ENCODE data around the gene XPA. TPM values are rescaled to one million over a fixed set of nuclear protein-coding genes. Genes with fewer than 3 reads are reported as not detected.

XPA gene
- total RNA-seq, 1 donor from 2014 or later = 9.8 TPM

DNA sequence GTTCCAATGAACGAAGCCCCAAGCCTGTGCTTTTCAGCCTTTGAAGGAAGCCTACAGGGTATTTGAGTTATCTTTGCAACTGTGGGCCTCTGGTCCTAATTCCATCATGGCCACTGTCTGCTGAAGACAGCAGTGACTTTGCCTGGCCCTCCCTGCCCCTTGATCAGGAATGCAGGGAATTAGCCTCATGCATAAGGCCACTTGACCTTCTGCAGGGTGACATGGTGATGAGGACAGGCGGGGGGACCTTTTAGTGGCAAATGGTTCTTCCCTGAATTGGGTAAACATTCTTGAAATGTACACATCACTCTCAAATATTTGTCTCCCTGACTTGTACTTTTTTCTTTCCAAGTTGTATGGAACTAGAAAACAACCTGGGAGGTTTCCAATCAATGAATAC is 25.2 kb upstream of the XPA start:
- H3K4me2 ChIP-seq (ENCODE audit: low read length) = no peak overlapping the region

DNA sequence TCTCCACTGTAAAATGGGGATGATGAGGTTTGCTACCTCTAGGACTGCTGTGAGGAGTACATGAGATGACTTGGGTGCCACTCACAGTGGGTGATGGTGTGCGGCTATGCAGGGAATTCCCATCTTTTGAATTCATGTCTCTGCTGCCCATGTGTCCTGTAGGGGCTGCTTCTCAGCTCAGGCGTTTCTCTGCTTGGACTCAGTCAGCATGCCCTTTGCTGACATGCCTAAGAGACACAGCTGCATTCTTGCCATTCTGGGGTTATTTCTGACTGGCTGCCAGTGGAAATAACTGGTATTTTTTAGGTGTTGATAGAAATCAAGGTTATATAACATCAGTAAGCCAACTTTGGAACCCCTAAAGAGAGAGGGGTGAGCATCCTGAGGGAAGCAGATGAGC is 24.3 kb upstream of the XPA start:
- TF ChIP-seq EZH2 (IDR thresholded peaks at IDR 0.05; ENCODE audit: insufficient read depth, low read length) = no peak
- TF ChIP-seq, protein P1, sequence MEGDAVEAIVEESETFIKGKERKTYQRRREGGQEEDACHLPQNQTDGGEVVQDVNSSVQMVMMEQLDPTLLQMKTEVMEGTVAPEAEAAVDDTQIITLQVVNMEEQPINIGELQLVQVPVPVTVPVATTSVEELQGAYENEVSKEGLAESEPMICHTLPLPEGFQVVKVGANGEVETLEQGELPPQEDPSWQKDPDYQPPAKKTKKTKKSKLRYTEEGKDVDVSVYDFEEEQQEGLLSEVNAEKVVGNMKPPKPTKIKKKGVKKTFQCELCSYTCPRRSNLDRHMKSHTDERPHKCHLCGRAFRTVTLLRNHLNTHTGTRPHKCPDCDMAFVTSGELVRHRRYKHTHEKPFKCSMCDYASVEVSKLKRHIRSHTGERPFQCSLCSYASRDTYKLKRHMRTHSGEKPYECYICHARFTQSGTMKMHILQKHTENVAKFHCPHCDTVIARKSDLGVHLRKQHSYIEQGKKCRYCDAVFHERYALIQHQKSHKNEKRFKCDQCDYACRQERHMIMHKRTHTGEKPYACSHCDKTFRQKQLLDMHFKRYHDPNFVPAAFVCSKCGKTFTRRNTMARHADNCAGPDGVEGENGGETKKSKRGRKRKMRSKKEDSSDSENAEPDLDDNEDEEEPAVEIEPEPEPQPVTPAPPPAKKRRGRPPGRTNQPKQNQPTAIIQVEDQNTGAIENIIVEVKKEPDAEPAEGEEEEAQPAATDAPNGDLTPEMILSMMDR (IDR thresholded peaks at IDR 0.05; ENCODE audit: insufficient read depth, low read depth, low read length) = no peak
- Mint-ChIP-seq H3K9me3 (ENCODE audit: unreplicated experiment) (peaks cover 10% of the 10 kb centered on the region), H3K36me3 (ENCODE audit: low read depth, unreplicated experiment) (peaks cover 4% of the 10 kb centered on the region), H3K27me3 (ENCODE audit: low read depth, unreplicated experiment) (peaks cover 48% of the 10 kb centered on the region), H3K4me1 (ENCODE audit: low read depth, unreplicated experiment) (no peaks in the 10 kb centered on the region), H3K4me3 (ENCODE audit: unreplicated experiment) (no peak overlapping the region), H3K27ac (ENCODE audit: unreplicated experiment) (no peak overlapping the region)
- Histone ChIP-seq H3K79me2 (ENCODE audit: insufficient read depth, low read length) (no peaks in the 10 kb centered on the region), H3K4me2 (ENCODE audit: low read length) (no peak overlapping the region), H3K4me1 (ENCODE audit: insufficient read depth, low read length) (no peaks in the 10 kb centered on the region), H4K20me1 (ENCODE audit: insufficient read depth, low read length) (no peaks in the 10 kb centered on the region), H2AFZ (ENCODE audit: low read depth, low read length) (no peak overlapping the region), H3K27ac (ENCODE audit: low read depth, low read length) (no peak overlapping the region), H3K27me3 (ENCODE audit: insufficient read depth, low read length) (peaks cover 25% of the 10 kb centered on the region), H3K9ac (ENCODE audit: low read length) (no peak overlapping the region), H3K9me3 (ENCODE audit: insufficient read depth, low read depth, low read length) (peaks cover 3% of the 10 kb centered on the region), H3K4me3 (ENCODE audit: insufficient read depth, low read depth, low read length) (no peak overlapping the region), H3K36me3 (ENCODE audit: insufficient read depth, low read length) (no peaks in the 10 kb centered on the region)
- DNase-seq (ENCODE audit: low read depth) = no peak
- no peak for FAIRE-seq

More for the DNA sequence above, 25.2 kb upstream of the XPA start:
- peaks cover 4% of the 10 kb centered on the region for H3K36me3 Mint-ChIP-seq (ENCODE audit: low read depth, unreplicated experiment)
- Histone ChIP-seq H3K4me3 (ENCODE audit: insufficient read depth, low read depth, low read length) (no peak overlapping the region), H3K9ac (ENCODE audit: low read length) (no peak overlapping the region), H4K20me1 (ENCODE audit: insufficient read depth, low read length) (no peaks in the 10 kb centered on the region), H3K27me3 (ENCODE audit: insufficient read depth, low read length) (peaks cover 25% of the 10 kb centered on the region), H3K4me1 (ENCODE audit: insufficient read depth, low read length) (no peaks in the 10 kb centered on the region), H2AFZ (ENCODE audit: low read depth, low read length) (no peak overlapping the region), H3K36me3 (ENCODE audit: insufficient read depth, low read length) (no peaks in the 10 kb centered on the region), H3K9me3 (ENCODE audit: insufficient read depth, low read depth, low read length) (peaks cover 3% of the 10 kb centered on the region), H3K27ac (ENCODE audit: low read depth, low read length) (no peak overlapping the region), H3K79me2 (ENCODE audit: insufficient read depth, low read length) (no peaks in the 10 kb centered on the region)
- no peak for DNase-seq (ENCODE audit: low read depth)
- FAIRE-seq = no peak
- TF ChIP-seq, protein P1 (IDR thresholded peaks at IDR 0.05; ENCODE audit: insufficient read depth, low read depth, low read length) = no peak
- TF ChIP-seq EZH2 (IDR thresholded peaks at IDR 0.05; ENCODE audit: insufficient read depth, low read length) = no peak
- no peaks in the 10 kb centered on the region for H3K4me1 Mint-ChIP-seq (ENCODE audit: low read depth, unreplicated experiment)
- H3K9me3 Mint-ChIP-seq (ENCODE audit: unreplicated experiment) = peaks cover 10% of the 10 kb centered on the region
- peaks cover 46% of the 10 kb centered on the region for H3K27me3 Mint-ChIP-seq (ENCODE audit: low read depth, unreplicated experiment)
- H3K27ac Mint-ChIP-seq (ENCODE audit: unreplicated experiment) = no peak overlapping the region
- H3K4me3 Mint-ChIP-seq (ENCODE audit: unreplicated experiment) = no peak overlapping the region

DNA sequence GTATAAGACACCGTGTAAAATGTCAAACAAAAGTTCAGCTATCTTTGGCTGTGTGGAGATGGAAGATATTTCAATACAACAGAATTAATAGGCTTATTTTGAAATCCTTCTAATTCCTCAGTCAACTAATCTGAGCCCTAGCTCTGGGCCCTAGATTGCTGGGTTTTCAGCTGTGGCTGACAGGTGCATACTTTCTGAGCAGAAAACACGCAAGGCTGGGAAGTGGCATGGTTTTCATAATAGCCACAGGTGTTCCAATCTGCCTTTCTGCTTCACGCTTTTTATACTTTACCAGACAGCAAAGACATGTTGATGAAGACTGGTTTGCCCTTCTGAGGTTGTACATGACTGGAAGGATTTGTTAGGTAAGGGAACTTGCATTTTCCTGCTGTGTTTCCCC is 20.7 kb upstream of the XPA start:
- no peak for TF ChIP-seq EZH2 (IDR thresholded peaks at IDR 0.05; ENCODE audit: insufficient read depth, low read length)
- TF ChIP-seq, protein P1 (IDR thresholded peaks at IDR 0.05; ENCODE audit: insufficient read depth, low read depth, low read length) = no peak
- H3K4me1 ChIP-seq (ENCODE audit: insufficient read depth, low read length) = peaks cover 7% of the 10 kb centered on the region
- peaks cover 10% of the 10 kb centered on the region for H3K4me1 Mint-ChIP-seq (ENCODE audit: low read depth, unreplicated experiment)
- H3K4me3 ChIP-seq (ENCODE audit: insufficient read depth, low read depth, low read length) = no peak overlapping the region
- no peak overlapping the region for H3K4me3 Mint-ChIP-seq (ENCODE audit: unreplicated experiment)
- H3K79me2 ChIP-seq (ENCODE audit: insufficient read depth, low read length) = no peaks in the 10 kb centered on the region
- H2AFZ ChIP-seq (ENCODE audit: low read depth, low read length) = no peak overlapping the region
- H3K27ac ChIP-seq (ENCODE audit: low read depth, low read length) = no peak overlapping the region
- no peak overlapping the region for H3K27ac Mint-ChIP-seq (ENCODE audit: unreplicated experiment)
- H3K36me3 ChIP-seq (ENCODE audit: insufficient read depth, low read length) = no peaks in the 10 kb centered on the region
- no peaks in the 10 kb centered on the region for H4K20me1 ChIP-seq (ENCODE audit: insufficient read depth, low read length)
- peaks cover 30% of the 10 kb centered on the region for H3K27me3 Mint-ChIP-seq (ENCODE audit: low read depth, unreplicated experiment)
- H3K9me3 ChIP-seq (ENCODE audit: insufficient read depth, low read depth, low read length) = peaks cover 3% of the 10 kb centered on the region
- H3K27me3 ChIP-seq (ENCODE audit: insufficient read depth, low read length) = peaks cover 17% of the 10 kb centered on the region
- DNase-seq (ENCODE audit: low read depth) (no peak), FAIRE-seq (no peak)
- H3K36me3 Mint-ChIP-seq (ENCODE audit: low read depth, unreplicated experiment) = peaks cover 4% of the 10 kb centered on the region
- H3K9me3 Mint-ChIP-seq (ENCODE audit: unreplicated experiment) = peaks cover 10% of the 10 kb centered on the region
- H3K9ac ChIP-seq (ENCODE audit: low read length) = no peak overlapping the region
- H3K4me2 ChIP-seq (ENCODE audit: low read length) = no peak overlapping the region

Data from astrocyte (in vitro differentiated cells and primary cell).